ENCODE results near the gene KCNG3.

- no peak for TF ChIP-seq CTCF (IDR thresholded peaks at IDR 0.05)
- TF ChIP-seq POLR2A (IDR thresholded peaks at IDR 0.05): no peak
Observed at GRCh38 chr2:42408009-42408408, 85.8 kb downstream of the KCNG3 start.
